HG03565 (cell line): ENCODE measurements around the gene GNMT.
"Not testable (repeated sequence)": the region's sequence is repeated elsewhere in the genome, so short reads cannot be mapped to it uniquely, and the experiment has no call there.

Experiments used
- ATAC-seq: cut with Tn5 transposase; IDR thresholded peaks from one replicate; pipeline ENCODE4 v1.9.1; 2021; ENCODE audit warnings: mild to moderate bottlenecking, moderate library complexity; ENCODE audit not compliant: unreplicated experiment

Gene GNMT

DNA sequence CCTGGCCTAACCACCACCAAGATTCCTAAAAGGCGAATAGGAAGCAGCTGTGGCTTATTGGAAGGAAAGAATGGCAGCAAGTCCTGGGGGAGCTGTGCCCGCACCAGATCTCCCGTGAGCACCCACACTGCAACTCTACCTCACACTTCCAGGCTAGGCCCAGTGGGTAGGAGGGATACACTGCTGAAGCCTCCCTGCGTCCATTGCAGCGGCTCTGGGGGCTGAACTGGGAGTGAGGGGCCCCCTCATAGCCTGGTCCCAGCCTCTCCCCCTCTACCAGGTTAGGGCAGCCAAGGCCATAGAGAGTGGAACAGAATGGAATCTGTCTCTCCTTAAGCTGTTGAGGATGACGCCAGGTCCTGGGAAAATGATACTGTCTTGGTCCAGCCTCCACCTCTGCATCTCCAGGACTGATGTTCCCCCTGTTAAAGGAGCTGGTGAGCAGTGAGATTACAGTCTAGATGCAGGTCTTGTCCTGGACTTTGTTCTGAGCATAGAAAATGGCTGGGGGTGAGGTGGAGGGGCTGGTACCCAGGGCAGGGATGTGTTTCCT, 20.0 kb upstream of the GNMT start:
- ATAC-seq: no peak

GRCh38 chr6:42941356-42941755, 19.2 kb upstream of the GNMT start:
- ATAC-seq: not testable (repeated sequence)

- no peak for ATAC-seq
Observed at GRCh38 chr6:42942444-42942843, 18.1 kb upstream of the GNMT start.

DNA sequence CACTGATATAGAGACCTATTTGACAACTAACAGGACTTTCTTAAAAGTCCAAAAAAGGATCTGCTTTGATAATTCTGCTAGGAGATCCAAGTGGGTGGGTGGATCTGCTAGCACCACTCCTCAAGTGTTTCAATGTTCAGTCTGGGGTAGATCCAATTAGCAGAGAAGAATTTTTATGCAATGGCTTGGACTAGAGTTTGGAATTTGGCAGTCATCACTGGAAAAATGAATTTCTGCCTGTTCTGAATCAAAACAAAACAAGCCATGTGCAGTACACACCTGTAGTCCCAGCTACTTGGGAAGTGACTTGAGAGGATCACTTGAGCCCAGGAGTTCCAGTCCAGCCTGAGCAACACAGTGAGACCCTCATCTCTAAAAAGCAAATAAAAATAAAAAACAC, 12.6 kb upstream of the GNMT start:
- no peak for ATAC-seq

DNA sequence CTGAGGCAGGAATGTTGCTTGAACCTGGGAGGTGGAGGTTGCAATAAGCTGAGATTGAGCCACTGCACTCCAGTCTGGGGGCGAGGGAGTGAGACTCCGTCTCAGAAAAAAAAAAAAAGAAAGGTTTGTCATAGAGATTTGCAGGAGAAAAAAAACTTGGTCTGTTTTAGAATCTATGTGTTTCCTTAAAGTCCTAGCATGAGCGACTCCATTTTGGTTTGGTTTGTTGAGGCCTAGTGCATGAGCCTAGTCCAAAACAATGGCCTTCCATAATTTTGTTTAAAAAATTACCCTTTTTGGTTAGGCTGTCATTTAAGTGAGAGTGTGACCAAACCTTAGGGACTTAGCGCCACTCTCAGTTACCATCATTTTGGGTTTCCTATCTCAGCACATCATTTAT, 8.2 kb upstream of the GNMT start:
- no peak for ATAC-seq

DNA sequence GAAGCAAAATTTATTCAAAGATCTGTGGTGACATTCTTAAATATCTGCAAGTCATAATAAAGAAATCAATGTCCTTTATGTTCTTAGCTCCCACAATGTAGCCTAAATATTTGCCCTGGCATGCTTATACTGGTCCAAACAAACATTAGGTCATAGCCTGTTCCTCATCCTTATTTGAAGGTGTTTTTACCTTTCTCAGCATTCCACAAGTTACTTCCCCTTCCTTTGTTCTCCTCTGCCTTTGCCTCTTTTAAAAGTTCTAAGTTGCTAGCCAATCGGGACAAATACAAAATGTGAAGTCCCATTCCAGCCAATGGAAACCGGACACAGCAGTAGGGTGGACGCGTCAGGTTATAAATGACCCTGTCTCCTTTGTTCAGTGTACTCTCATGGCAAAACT, 6.1 kb upstream of the GNMT start:
- ATAC-seq: not testable (repeated sequence)

DNA sequence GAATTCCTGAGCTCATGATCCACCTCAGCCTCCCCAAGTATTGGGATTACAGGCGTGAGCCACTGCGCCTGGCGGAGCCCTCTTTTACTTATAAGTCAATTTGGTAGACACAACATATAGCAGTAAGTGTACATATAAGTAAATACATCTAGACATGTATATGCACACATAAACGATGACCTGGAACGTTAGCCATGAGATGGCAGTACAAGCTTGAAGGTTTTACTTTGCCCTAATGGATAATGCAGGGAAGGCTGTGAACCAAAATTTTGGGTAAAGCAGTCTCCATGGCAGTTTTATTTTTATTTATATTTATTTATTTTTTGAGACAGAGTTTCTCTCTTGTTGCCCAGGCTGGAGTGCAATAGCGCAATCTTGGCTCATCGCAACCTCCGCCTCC, 2.4 kb upstream of the GNMT start:
- no peak for ATAC-seq

- no peak for ATAC-seq
Observed at GRCh38 chr6:42959917-42960242, 674 bp upstream of the GNMT start.

DNA sequence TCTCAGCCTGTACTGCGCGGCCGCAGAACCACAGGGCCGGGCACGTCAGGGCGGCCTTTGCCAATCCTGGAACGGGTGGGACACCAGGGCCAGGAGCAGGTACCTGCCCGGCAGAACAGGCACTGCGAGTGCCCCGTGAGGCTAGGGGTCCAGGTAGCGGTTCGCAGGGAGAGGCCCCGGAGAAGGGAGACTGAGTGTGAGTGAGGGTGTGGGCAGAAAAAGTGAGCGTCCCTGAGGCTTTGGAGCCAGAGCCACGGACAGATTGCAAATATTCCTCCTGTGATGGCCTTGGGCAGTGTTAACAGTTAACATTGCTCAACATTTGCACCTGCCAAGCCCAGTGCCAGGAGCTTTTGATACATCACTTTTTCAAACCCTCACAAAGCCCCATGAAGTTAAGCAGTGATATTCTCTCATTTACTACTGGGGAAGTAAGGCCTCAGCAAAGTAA, 491 bp downstream of the GNMT start:
- no peak for ATAC-seq

DNA sequence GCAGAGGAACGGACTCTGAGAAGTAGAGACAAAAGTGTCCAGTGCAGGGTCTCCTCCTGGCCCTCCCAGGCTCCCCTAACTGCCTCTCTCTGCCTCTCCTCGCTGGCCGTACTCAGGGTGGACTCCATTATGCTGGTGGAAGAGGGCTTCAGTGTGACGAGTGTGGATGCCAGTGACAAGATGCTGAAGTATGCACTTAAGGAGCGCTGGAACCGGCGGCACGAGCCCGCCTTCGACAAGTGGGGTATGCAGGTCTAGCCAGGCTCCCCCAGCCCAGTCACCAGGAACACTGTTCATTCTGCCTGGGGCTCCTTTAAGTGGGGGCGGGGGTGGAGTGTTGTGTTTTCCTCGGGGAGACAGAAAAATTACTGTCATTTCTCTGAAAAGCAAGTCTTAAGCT, 1.5 kb downstream of the GNMT start:
- ATAC-seq: no peak

GRCh38 chr6:42962502-42963178, 2.1 kb downstream of the GNMT start:
- ATAC-seq: no peak

DNA sequence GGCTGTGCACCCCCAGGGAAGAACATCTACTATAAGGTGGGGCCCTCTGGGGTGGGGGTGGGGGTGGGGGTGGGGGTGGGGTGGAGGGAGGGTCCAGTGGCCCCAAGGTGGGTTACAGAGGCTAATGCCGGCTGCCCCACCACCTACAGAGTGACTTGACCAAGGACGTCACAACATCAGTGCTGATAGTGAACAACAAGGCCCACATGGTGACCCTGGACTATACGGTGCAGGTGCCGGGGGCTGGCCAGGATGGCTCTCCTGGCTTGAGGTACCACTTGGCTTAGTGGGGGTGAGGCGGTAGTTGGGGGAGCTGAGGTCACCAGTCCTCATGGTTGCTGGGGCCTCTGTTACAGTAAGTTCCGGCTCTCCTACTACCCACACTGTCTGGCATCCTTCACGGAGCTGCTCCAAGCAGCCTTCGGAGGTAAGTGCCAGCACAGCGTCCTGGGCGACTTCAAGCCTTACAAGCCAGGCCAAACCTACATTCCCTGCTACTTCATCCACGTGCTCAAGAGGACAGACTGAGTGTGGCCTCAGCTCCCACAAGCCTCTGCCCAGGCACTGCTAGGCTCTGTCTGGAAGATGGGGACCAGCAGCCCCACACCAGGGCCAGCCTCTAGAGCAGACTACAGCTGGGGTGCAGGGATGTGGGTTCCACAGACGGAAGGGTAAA, 2.8 kb downstream of the GNMT start:
- no peak for ATAC-seq

DNA sequence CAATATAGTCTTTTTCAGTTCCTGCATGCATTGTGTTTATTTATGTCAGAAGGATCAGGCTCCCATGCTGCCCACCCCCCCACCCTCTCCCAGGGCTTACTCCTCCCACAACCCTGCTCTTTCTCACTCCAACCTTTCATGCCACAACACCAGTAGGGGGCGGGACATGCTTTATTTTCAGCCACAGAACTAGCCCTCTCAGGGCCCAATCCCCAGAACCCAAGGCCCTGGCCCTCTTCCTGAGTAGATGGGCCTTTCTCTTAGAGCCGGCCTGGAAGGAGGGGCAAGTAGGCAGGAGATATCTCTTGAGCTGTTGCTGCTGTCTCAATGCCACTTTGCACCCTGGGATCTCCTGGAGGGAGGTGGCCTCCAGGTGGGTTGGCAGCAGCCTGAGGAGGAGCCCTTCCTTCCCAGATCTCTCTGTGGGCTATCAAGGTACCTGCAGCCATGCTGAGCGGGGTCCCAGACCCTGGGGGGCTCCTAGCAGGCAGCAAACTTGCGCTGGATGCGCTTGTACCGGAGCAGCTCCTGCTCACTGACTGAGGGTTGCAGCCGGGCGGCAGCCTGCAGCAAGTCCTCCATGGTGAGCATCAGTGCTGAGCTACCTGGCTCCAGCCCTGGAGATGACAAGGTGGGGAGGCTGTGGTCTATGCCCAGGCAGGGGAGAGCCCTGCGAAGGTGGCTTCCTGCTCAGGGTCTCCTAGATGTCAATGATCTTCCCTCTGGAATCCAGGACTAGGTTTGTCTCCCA, 3.5 kb downstream of the GNMT start:
- no peak for ATAC-seq

GRCh38 chr6:42966571-42966970, 6.0 kb downstream of the GNMT start:
- ATAC-seq: no peak

DNA sequence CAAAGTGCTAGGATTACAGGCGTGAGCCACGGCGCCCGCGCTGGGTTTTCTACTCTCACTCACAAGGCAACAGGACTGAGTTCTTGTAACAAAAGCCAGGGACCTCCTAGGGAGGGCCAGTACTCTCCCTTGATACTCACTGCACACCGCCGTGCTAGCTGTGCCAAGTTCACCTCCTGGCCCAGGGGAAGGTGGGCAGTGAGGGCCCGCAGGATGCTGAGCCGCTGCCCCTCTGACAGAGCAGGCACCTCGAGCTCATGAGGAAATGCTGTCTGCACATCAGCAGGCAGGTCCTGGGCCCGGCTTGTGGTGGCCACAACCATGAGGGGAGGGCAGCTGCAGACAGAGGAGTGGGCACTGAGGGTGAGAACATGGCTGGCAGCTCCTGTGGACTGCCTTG, 6.7 kb downstream of the GNMT start:
- ATAC-seq: no peak

- ATAC-seq: no peak
Observed at GRCh38 chr6:42968126-42968701, 7.7 kb downstream of the GNMT start.

DNA sequence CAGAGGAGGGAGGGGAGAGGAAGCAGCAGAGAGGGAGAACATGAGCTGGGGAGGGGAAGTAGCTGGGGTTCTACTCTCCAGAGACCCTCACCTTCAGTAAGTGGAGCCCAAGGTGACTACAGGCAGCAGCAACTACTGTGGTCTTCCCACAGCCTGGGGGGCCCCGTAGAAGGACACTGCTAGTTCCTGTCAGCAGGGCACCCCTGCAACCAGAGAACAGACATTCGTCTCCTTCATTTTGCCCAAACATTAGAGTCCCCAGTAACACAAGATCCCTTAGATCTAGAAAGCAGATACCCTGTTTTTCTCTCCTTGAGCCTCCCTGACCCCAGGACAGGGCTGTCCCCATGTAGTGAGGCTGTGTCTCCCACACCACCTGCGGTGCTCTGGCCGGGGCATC, 8.2 kb downstream of the GNMT start:
- ATAC-seq: no peak

- no peak for ATAC-seq
Observed at GRCh38 chr6:42969431-42969830, 8.9 kb downstream of the GNMT start.

DNA sequence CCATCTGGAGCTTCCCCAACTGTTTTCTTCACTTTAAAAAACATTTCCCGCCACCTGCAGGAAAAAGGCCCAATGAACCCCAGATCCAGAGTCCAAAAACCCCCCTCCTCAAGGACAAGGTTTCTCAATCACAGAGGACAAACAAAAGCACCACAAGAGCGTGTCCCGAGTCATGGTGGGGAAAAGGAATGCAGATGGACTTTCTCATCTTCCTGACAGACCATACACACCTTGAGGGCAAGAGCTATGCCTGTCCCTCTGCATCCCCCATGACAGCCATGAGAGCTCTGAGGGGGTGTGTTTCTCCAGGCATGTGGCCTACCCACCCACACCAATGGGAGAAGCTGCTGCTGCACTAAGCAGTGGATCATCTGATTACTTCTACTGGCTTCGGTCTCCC, 9.4 kb downstream of the GNMT start:
- ATAC-seq: no peak

GRCh38 chr6:42970871-42971612, 10.5 kb downstream of the GNMT start:
- no peak for ATAC-seq
